Activated CD4-positive, alpha-beta T cell treated with anti-CD3 and anti-CD28 coated beads, Interleukin-2, amount 50 U/mL, for 24 hours (primary cell): ENCODE data around the gene ST3GAL4.
A peak's percentile ranks its signal among the peaks of the same experiment; 100 is the strongest.

Source experiments
- DNase-seq, 2 donors: peaks; one replicate each; pipeline ENCODE4 v3.0.0-alpha.2; 2020; ENCODE audit warnings: low read depth in 1 of 2, low spot score in 1 of 2

ST3GAL4 gene

DNA sequence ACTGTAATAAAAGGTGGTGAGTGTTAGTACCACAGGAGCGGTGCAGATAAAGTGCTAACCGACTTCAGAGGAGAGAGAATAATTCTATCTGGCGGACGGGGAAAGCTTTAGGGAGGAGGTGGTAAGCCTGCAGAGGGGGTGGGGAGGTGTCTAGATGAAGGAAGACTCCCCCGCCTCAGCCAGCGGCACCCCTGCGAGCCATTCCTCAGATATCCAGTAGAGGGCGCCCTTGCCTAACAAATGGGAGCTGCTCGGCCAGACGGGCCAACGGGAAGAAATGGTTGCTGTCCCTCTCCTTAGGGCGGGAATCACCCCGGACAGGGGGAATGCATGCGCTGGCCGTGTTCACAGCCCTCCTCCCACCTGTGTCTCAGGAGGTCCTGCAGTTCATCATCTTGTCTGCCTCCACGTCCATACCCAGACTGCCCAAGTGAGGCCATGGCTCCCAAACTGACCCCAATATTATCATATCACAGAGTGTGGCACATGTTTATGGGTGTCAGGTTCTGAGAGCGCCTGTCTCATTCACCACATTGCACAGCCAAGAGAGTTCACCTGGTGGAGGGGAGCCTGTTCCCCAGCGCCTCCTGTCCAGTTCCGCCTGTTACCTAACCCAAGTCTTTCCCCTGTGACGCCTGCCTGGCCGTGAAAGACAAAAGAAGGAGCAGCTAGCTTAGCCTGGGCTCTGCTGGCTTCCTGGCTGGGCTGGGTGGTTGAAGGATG, 85.5 kb downstream of the ST3GAL4 start:
- peak; percentile 66 to 74 for DNase-seq

DNA sequence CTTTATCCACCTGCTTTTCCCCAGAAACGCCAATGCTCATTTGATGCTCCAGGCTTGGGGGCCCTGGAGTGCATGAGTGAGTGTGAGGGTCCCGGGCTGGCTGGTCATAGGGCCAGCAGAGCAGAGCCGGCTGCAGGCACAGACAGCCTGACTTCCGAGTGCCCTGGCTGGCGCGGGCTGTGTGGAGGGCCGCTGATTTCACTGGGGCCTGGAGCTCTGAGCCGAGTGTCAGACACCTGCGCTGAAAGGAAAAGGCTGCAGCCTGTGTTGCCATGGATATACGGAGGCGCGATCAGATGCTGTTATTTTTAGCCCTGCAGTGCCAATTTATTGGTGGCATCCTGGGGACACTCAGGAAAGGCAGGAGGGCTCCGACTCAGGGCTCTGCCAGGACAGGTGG, 87.6 kb downstream of the ST3GAL4 start:
- no peak for DNase-seq

- no peak for DNase-seq
Measured at GRCh38 chr11:126444072-126444471, 88.6 kb downstream of the ST3GAL4 start.

- DNase-seq = no peak
Measured at GRCh38 chr11:126446581-126446980, 91.1 kb downstream of the ST3GAL4 start.

GRCh38 chr11:126450198-126450597, 94.7 kb downstream of the ST3GAL4 start:
- no peak for DNase-seq

DNA sequence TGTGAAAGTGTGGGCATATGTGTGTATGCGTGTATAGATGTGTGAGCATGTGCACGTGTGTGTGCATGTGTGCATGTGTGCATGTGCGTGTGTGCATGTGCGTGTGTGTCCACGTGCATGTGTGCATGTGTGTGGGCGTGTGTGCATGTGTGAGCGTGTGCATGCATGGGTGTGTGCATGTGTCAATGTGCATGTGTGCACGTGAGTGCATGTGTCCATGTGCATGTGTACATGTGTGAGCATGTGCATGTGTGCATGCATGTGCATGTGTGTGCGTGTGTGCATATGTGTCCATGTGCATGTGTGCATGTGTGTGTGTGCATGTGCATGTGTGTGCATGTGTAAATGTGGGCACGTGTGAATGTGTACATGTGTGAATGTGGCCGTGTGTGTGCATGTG, 95.3 kb downstream of the ST3GAL4 start:
- DNase-seq = no peak

GRCh38 chr11:126451211-126451802, 95.8 kb downstream of the ST3GAL4 start:
- no peak for DNase-seq

GRCh38 chr11:126452241-126453101, 97.0 kb downstream of the ST3GAL4 start:
- no peak for DNase-seq

DNA sequence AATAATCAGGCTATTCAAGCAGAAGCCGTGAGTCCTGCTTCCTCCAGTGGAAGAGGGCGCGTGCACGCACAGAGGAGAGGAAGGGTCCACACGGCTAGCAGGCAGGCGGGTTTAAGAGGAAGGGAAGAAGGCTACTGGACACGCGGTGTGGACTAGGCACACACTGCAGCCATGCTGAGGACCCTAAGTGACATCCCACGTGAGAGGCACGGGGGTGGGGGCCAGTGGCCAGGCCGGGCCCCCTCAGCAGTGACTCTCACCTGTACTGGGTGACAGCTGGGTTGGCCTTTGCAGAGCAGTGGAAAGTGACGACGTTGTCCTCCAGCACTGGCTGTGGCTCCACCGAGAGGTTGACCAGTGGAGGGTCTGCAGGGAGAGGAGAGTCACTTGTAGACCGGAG, 100.6 kb downstream of the ST3GAL4 start:
- no peak for DNase-seq

- no peak for DNase-seq
Measured at GRCh38 chr11:126456783-126457542, 101.5 kb downstream of the ST3GAL4 start.

GRCh38 chr11:126457817-126458216, 102.3 kb downstream of the ST3GAL4 start:
- no peak for DNase-seq

GRCh38 chr11:126459691-126460281, 104.3 kb downstream of the ST3GAL4 start:
- no peak for DNase-seq

- no peak for DNase-seq
Measured at GRCh38 chr11:126460417-126461095, 105.1 kb downstream of the ST3GAL4 start.

DNA sequence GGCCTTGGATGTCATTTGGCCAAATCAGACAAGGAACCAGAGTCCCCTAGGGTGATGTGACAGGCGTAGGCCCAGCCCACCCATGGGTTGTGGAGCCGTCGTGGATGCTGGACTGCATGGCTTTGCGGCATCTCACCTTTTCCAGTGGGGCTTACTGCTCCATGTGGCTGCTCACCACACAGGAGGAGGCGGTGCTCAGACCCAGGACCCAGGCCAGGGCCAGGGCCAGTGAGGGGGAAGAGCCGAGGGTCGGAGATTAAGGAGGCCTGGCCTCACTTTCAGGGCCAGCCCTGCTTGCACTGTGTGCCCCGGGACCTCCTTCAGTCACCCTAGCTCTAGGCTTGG, 105.6 kb downstream of the ST3GAL4 start:
- no peak for DNase-seq

DNA sequence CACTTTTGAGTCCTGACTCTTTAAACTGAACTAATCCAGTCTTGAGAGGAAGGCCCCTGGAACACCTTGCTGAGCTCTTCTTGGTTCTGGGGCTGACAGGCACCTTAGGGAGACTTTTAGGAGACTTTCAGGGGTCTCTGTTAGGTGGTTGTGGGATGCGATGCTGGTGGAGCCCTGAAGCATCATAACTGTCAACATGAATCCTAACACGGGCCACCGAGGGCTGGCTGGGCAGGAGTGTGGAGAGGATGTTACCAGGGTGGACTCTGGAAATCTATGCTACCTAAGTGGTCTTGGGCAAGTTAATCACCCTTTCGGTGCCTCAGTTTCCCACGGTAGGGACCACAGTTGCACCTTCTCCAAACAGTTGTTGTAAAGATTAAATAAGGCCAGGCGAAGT, 106.5 kb downstream of the ST3GAL4 start:
- DNase-seq = no peak

DNA sequence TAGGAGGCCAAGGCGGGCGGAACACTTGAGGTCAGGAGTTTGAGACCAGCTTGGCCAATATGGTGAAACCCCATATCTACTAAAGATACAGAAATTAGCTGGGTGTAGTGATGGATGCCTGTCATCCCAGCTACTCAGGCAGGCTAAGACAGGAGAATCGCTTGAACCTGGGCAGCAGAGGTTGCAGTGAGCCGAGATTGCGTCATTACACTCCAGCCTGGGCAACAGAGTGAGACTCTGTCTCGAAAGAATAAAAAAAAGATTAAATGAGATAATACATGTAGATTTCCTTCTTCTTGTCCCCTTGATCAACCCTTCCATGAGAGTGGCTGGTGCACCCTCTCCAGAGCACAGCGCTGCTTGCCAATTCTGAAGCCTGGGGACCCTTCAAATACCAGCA, 106.9 kb downstream of the ST3GAL4 start:
- DNase-seq = no peak
